Stimulated activated CD4-positive, alpha-beta T cell treated with anti-CD3 and anti-CD28 coated beads, TNF-alpha, amount 100 ng/mL, for 24 hours (primary cell): ENCODE results near the gene LYPD6B.
A peak's percentile ranks its signal among the peaks of the same experiment; 100 is the strongest.

ENCODE experiments used
- DNase-seq, 3 experiments: peaks; one replicate each; pipeline ENCODE4 v3.0.0-alpha.2; 2020; ENCODE audit warnings: low read depth in 3 of 3

The LYPD6B gene

GRCh38 chr2:149160701-149161217 is 122.3 kb downstream of the LYPD6B start:
- peak in 1 of 3 experiments; percentile 17 for DNase-seq

- DNase-seq: no peak
Measured at GRCh38 chr2:149161481-149162225, 123.2 kb downstream of the LYPD6B start.

- no peak for DNase-seq
Measured at GRCh38 chr2:149164296-149164695, 125.8 kb downstream of the LYPD6B start.

GRCh38 chr2:149164827-149165226 is 126.3 kb downstream of the LYPD6B start:
- DNase-seq: no peak

- DNase-seq: peak in 1 of 3 experiments; percentile 26
Measured at GRCh38 chr2:149167001-149167780, 128.7 kb downstream of the LYPD6B start.

- DNase-seq: no peak
Measured at GRCh38 chr2:149167941-149168340, 129.4 kb downstream of the LYPD6B start.

GRCh38 chr2:149169656-149170055 is 131.2 kb downstream of the LYPD6B start:
- no peak for DNase-seq

GRCh38 chr2:149170156-149170555 is 131.7 kb downstream of the LYPD6B start:
- DNase-seq: no peak

GRCh38 chr2:149170911-149171310 is 132.4 kb downstream of the LYPD6B start:
- DNase-seq: no peak

GRCh38 chr2:149173220-149173619 is 134.7 kb downstream of the LYPD6B start:
- no peak for DNase-seq

- no peak for DNase-seq
Measured at GRCh38 chr2:149175956-149176355, 137.5 kb downstream of the LYPD6B start.

GRCh38 chr2:149178612-149179011 is 140.1 kb downstream of the LYPD6B start:
- no peak for DNase-seq

- DNase-seq: no peak
Measured at GRCh38 chr2:149180226-149180875, 141.9 kb downstream of the LYPD6B start.

- no peak for DNase-seq
Measured at GRCh38 chr2:149183187-149183586, 144.7 kb downstream of the LYPD6B start.

- DNase-seq: no peak
Measured at GRCh38 chr2:149184991-149185390, 146.5 kb downstream of the LYPD6B start.

- DNase-seq: no peak
Measured at GRCh38 chr2:149185942-149186490, 147.5 kb downstream of the LYPD6B start.

GRCh38 chr2:149187057-149187456 is 148.6 kb downstream of the LYPD6B start:
- DNase-seq: no peak

GRCh38 chr2:149188291-149188690 is 149.8 kb downstream of the LYPD6B start:
- no peak for DNase-seq

GRCh38 chr2:149189769-149190168 is 151.3 kb downstream of the LYPD6B start:
- no peak for DNase-seq

- no peak for DNase-seq
Measured at GRCh38 chr2:149191915-149192314, 153.4 kb downstream of the LYPD6B start.

- DNase-seq: no peak
Measured at GRCh38 chr2:149192427-149192826, 153.9 kb downstream of the LYPD6B start.

- DNase-seq: no peak
Measured at GRCh38 chr2:149200109-149200520, 161.6 kb downstream of the LYPD6B start.
